GM11168 (cell line): ENCODE data around the gene BOD1L1.

Source experiments
- in situ Hi-C: fragments of 300-500 bp; cut with MboI; formaldehyde crosslinking; loops from one replicate; pipeline ENCODE4 v1.12.0; 2022; ENCODE audit warnings: low sequenced_read_pairs; ENCODE audit not compliant: unreplicated experiment

The BOD1L1 gene

DNA sequence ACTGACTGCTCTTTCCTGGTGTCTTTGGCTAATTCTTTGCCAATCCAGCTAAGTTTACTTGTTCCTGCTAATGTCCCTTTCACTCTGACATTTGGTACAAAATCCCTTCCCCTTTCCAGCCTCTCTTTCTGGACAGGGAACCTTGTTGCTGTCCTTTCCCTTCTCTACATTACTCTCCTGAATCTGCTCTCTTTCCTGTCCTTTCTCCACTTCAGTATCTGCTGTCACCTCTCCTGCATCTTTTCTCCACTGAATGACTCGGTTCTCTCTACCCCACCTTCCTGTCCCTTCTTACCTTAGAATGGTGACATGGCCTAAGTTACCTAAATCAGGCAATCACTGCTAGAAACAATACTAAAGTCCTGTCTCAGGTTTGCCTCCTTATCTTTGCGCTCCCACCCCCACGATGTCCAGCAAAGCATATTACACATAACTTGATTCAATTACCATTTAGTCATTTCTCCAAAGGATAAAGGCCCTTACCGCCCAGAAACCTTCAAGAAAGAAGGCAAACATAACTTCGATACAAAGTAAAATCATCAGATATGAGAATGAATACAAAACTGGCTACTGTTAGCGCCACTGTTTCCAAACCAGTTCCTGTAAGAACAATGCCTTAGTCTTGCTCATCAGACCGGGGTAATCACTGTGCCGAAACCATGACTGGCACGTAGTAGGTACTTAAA lies 890 bp downstream of the BOD1L1 start:
- in situ Hi-C loops, result no loop called here

DNA sequence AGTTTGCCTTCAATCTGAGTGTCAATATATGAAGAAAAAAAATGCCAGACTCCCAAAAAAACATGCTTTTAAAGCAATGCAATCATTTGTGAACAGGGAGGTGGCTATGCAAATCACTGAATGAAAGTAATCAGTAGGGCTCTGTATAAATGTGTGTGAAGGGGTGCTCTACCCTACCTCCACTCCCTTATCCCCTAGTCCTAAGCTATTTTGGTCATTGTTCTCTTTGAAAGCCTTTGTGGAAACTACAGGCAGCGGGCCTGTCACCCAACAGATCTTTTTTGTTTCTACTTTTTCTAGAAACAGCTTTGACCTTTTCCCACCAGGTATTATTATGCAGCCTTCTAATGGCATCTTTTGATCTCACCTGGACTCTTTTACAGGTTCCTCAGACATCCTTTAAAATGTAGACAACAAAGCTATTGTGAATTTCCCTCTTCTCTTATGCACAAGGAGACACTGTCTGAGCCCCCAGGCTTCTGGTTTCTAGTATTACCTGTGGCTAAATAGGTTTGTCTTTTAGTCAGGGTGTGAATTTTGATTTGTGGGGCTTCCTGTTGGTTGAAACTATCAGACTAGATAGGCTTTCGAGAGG lies 9.2 kb downstream of the BOD1L1 start:
- in situ Hi-C loops, result no loop called here

DNA sequence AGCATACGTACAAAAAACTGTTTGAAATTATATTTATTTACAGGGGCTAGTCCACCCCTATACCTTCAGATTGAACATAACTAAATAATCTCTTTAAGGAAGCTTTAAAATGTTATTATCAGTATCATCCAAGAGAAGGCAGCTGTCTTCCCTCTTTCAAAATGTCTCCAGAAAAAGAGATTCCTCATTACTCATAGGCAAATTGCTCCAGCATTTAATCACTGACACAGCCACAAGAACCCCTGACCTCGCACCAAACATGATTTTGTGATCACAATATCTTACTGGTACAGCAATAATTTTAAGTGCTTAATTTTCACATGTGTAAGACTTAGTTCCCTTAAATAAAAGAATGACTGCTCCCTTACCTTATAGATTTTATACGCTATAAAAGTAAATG lies 9.7 kb downstream of the BOD1L1 start:
- in situ Hi-C loops, result no loop called here

DNA sequence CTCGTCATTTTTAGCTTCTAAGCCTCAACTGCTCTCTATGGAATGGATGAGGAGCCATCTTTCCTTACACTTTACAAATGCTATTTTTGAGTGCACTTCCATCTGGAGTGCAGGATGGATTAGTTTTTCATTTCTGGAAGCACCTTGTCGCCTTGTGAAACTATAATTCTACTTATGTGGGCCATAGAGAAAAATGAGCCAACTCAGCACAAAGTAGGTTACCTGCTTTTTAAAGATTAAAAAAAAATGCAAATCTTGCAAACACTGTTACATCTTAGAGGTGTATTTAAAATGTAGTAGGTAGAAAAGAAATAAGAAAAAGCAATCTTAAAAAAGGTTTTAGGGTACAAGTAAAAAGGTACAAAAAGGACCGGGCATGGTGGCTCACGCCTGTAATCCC lies 10.9 kb downstream of the BOD1L1 start:
- in situ Hi-C loops, result no loop called here

DNA sequence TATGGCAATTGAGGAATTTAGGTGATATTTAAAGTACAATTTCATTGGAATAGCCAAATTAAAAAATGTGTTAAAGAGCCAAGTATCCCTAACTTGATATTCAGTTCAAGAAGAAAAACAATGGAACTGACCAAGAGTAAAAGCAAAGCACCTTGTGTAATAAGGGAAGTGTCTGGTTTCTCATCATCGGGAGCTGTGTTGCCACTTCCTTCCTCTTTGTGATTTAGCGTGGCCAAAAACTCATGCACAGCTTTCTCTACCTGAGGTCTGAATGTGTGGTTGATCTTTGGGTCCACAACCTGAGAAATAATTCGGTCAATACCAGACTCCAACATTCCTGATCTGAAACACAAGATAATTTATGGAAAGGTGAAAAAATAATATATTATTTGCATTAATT lies 12.4 kb downstream of the BOD1L1 start:
- in situ Hi-C loops, result no loop called here

DNA sequence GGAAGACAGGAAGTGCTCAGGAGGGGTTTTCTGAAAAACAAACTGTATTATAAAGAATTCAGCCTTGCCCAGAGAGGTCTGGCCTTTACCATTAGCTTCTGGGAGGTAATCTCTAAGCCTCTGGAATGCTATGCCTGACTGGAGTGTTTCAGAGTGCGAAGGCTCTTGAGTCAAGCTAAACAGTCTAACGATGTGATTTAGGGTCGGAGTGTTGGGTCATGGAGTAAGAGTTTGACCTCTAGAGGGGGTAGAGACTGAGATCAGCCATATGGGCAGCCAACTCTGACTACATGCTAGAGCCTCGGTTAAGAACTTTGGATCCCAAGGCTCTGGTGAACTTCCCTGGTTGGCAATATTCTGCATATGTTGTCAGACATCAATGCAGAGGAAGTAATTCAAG lies 15.0 kb downstream of the BOD1L1 start:
- in situ Hi-C loops, result no loop called here

DNA sequence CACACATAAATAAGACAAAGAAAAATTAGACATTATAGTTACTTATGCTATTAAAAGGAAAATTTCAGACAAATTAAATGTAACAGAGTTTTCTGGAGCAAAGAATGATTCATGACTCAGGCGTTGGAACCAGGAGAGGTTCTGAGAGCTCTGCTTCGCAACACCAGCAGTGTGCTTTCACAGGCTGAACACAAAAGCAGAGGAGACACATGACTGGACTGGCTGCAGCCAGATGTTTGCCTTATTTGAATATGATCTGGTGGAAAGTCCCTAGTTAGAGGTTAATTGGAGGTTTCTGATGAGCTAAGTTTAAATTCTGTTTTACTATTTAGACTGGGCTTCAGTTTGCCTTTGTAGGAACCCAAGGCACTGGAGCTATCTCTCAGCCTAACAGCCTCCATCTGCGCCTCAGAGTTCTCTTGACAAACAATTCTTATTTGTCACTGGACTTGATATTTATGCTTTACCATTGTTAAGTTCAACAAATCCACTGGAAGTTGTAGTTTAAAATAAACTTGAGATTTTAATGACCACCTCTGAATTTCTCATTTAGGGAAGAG lies 16.2 kb downstream of the BOD1L1 start:
- in situ Hi-C loops, result no loop called here

DNA sequence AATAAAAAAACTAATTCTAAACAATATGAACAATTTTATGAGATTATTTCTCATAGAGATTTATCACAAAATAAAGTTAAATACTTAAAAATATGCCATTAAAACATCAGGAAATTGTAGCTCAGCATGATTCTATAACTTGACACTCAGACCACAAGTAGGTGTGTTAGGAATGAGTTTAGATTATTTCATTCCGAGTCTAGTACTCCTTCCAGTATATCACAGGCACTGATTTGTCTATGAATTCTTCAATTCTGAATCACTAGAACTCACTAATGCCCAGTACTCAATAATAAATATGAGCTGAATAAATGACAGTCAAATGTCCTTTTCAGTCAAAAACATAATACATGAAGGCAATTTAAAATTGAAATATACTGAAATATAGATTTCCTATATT lies 22.2 kb downstream of the BOD1L1 start:
- in situ Hi-C loops, result no loop called here

DNA sequence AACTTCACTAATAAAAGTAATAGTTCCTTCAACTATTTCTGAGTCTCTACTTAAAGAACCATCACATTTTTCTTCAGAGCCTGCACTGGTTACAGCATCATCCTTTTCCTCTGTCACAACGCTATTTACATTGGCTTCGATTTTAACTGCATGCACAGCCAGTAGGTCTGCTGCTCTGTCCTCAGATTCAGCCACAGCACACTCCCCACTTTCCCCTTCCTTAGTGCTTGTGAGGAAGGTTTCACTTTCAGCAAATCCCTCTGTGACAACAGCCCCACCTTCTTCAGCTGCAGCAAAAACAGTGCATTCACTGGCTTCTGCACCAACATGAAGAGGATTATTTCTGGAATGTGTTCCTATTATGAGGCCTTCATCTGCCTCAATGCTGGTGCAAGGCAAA lies 25.7 kb downstream of the BOD1L1 start:
- in situ Hi-C loops, result no loop called here

DNA sequence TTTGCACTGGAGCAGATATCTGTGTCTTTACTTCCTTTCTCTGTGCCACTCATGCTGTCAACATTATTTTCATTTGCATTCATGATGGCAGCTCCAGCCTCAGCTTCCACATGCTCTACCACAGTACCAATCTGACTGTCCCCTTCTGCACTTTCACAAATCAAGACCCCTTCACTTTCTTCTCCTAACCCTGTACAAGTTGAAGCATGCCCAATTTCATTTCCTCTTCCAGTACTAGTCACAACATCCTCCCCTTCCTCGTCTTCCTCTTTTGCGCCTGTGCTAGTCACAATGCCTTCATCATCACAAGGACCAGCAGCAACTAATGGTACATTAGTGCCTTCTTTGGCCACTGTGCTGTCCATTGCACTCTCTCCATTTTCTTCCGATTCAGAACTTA lies 26.5 kb downstream of the BOD1L1 start:
- in situ Hi-C loops, result no loop called here

DNA sequence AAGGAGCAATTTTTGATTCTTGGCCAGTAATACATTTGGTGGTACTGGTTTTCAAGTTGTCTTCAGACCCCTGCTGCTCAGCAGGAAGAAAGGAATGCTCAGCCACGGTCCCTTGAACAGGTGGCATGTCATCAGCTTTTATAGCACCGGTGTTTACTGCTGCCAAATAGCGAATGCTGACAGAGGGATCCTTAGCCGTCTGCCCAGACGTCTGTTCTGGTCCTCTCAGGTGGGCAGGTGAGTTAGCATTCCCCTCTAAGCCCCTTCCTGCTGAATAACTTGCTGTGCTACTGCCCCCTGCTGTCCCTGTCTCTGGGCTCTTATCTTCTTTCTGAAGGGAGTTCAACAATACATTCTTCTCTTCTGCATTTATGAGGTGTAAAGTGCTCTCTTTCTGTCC lies 28.4 kb downstream of the BOD1L1 start:
- in situ Hi-C loops, result no loop called here

DNA sequence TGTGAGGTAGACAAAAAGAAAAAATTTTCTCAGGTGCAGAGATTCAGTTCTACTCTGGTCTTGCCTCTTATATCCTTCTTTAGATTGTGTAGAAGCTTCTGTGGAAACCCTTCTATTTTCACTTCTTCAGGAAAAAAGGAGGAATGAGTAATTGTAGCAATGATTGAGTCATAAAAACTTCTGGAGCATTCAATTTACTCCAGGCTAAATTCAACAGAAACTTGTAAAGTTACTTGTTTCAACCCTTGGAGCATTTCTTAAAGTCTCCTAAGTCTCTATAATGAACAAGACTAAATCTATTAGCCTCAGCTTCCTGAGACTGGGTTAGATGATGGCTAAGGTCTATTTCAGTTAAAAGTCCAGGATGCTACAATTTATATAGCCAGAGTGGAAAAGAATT lies 29.9 kb downstream of the BOD1L1 start:
- in situ Hi-C loops, result no loop called here

DNA sequence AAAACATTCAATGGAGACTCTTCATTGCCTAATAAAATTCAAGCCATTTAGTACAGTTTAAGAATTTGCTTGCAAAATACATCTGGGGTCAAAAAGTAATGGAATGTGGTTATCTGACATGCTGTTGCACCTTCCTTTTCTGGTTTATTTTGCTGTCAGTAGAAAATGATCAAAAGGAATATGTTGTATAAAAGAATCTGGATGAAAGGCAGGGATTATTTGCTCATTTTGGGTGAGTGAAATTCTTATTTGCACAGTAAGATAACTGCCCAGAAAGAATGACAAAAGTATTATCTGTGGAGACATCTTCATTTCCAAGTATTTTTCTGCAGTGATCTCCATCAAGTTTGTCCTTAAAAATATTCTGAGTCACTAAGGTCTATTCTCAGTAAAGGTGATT lies 30.4 kb downstream of the BOD1L1 start:
- in situ Hi-C loops, result no loop called here

DNA sequence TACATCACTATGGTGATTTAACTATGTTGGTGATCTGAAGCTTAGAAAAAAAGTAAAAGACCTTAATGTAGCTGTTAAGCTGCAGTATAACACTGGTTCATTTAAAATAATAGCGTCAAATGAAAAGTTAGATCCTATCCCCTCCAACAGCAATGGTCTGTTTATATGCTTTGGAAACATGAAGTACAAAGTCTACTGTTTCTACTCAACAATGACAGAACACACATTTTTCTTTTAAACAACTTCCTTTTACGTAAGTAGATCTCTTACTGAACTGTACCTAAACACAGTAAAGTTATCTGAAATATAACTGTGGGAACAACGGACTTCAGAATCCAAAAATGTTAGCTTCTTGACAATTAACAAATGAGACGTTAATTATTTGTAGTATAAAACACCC lies 35.3 kb downstream of the BOD1L1 start:
- in situ Hi-C loops, result no loop called here

DNA sequence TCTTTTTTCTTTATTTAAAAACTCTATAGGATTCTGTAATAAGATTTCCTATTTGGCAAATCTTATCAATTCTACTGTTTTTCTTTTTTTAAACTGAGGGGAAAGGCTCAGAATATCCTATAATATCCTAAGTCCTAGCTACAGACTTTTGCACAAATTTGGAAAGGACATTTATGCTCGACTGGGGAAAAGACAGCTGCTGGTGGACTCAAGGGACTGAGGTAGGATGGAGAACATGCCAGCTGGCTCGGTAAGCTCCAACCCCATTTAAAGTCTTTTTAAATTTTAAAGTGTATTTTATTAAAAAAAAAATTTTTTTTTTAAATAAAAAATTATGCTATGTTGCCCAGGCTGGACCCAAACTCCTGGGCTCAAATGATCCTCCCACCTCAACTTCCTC lies 36.8 kb downstream of the BOD1L1 start:
- in situ Hi-C loops, result no loop called here

DNA sequence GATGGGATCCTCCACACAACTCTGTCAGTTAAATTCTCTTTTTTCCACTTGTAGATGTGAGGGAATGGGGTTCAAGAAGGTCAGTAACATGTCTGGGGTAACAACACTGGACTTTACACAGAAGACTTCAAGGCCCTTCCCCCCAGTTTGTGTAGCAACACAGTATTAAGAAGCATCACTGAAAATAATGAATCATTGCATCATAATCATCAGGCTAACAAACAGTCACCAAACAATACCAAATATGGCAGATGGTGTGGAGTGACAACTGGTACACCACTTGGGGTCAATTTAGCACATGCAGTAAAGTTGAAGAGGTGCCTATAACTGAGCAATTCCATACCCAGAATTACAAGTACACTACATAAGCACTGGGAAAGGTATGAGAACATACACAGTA lies 38.6 kb downstream of the BOD1L1 start:
- in situ Hi-C loops, result no loop called here

DNA sequence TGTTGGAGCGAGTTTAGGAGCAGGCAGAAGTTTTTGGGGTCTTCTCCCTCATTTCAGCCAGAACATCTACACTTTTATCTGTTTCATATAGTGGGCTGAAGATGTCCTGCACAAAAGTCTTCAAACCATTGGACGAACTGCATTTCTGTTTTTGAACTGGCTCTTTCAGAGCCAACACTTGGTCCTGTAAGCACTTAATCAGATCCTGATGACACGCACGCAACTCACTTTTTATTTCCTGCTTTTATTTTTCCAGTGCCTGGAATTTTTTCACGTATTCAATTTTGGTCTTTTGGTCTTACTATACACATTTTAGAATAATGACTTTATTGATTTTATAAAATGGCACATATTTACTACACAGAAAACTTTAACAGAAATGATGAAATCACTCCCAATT lies 43.0 kb downstream of the BOD1L1 start:
- in situ Hi-C loops, result no loop called here

DNA sequence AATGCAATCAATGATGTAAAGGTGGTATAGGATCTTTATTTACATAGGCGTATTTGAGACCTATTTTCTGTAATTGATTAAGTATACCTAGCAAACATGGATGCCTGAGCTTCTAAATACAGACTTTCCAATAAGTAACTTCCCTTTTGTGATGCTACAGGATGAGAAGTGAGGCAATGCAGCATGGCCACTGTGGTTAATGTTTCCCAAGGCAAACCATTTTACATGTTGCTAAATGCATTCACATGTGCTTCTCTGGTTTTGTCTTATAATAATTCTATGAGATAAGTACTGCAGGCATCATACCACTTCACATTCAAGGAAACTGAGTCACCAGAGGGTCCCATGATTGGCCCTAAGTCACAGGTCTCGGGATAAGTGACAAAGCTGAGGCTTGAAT lies 47.5 kb downstream of the BOD1L1 start:
- in situ Hi-C loops, result no loop called here

DNA sequence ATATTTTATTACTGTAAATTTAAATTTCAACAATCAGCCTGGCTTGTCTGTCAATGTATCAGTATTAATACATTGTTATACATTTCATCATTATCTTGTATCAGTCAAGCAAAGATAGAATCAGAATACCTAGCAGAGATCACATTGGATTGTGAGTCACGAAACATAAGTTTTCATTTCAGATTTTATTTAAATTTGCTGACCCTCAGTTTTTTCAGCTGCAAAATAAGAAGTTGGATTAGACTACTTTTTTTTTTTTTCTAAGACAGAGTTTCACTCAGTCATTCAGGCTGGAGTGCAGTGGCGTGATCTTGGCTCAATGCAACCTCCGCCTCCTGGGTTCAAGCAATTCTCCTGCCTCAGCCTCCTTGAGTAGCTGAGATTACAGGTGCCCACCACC lies 49.9 kb downstream of the BOD1L1 start:
- in situ Hi-C loops, result no loop called here

DNA sequence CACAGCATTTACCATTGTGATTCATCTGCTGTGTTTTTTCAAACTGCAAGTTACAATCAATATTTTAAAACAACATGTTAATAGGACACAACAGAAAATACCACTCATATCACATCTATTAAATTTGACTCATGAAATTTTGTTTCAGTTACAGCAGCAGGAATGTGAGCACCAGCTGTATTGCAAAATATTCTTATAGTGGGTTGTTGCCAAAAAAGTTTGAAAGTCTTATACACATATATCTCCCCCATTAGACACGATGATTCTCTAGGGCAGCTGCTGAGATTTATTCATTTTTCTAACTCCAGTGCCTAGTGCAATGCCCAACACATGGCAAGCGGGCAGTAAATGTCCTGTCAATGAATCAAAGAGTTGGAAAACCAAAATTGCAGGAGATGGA lies 56.6 kb downstream of the BOD1L1 start:
- in situ Hi-C loops, result no loop called here

DNA sequence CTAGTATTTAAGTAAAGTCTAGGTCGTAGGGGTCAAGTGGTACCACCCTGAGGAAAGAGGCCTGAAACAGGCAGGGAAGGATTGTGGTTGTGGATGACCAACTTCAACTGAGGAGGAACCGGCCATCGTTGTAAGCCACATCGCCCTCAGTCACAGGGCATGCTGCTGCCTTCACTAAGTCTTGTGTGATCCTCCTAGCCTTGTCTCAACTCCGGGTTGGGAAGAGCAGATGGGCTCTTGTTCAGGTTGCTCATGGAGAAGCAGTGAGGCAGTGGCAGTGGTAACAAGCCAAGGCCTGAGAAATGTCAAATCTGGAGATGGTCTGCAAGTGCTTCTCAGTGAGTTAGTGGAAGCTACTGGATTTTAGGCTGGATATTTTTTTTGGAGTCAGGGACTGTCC lies 60.4 kb downstream of the BOD1L1 start:
- in situ Hi-C loops, result no loop called here

DNA sequence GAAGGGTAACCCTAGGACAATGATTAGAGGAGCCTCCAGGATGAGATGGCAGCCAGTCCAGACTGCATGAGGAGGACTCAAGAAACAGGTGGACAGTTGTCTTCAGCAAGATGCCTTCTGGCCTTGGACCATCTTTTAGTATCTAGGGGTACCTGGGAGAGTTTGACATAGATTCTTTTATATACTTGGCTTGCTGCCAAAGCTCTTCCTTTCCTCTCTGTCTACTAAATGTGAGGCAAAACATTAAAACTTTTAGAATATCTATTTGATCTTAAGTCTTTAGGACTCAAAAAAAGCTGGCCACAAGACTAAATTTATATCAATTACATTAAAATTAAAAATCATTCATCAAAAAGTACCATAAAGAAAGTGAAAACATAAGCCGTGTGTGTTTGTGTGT lies 64.6 kb downstream of the BOD1L1 start:
- in situ Hi-C loops, result no loop called here
